Limb (tissue), 2 donors: ENCODE measurements around the gene RSPH10B2.
"Not testable (repeated sequence)": the region's sequence is repeated elsewhere in the genome, so short reads cannot be mapped to it uniquely, and the experiment has no call there.

Experiments used
- DNase-seq, 2 donors: peaks; one replicate each; pipeline ENCODE4 v3.0.0-alpha.2; 2016; ENCODE audit errors: extremely low spot score in 2 of 2

The RSPH10B2 gene

GRCh38 chr7:6753964-6754363 is at the start of gene RSPH10B2:
TSS of gene RSPH10B2 (plus strand) at chr7:6754103. CDS start at chr7:6757678, 3,575 bp downstream.
- not testable (repeated sequence) for DNase-seq

GRCh38 chr7:6705959-6706665 is 47.8 kb upstream of the RSPH10B2 start:
- peak in 1 of 2 donors; percentile 69 for DNase-seq

GRCh38 chr7:6706666-6707407 is 47.1 kb upstream of the RSPH10B2 start, which contains the start of gene ZNF12:
TSS of gene ZNF12 (minus strand) at chr7:6706947. CDS start at chr7:6705173, 1,774 bp downstream.
- DNase-seq = peak; percentile 95 to 97

GRCh38 chr7:6708304-6708703 is 45.6 kb upstream of the RSPH10B2 start:
- DNase-seq = no peak

GRCh38 chr7:6709808-6710207 is 44.1 kb upstream of the RSPH10B2 start:
- DNase-seq = no peak

- DNase-seq = no peak
These were observed 39.5 kb upstream of the RSPH10B2 start for GRCh38 chr7:6714360-6714759.

- DNase-seq = not testable (repeated sequence)
These were observed 38.0 kb upstream of the RSPH10B2 start for GRCh38 chr7:6715898-6716297.

- no peak for DNase-seq
These were observed 35.8 kb upstream of the RSPH10B2 start for GRCh38 chr7:6718124-6718523.

- DNase-seq = not testable (repeated sequence)
These were observed 29.6 kb upstream of the RSPH10B2 start for GRCh38 chr7:6724351-6724750.

- no peak for DNase-seq
These were observed 28.9 kb upstream of the RSPH10B2 start for GRCh38 chr7:6725003-6725402.

GRCh38 chr7:6726341-6726740 is 27.6 kb upstream of the RSPH10B2 start:
- not testable (repeated sequence) for DNase-seq

- DNase-seq = no peak
These were observed 26.2 kb upstream of the RSPH10B2 start for GRCh38 chr7:6727663-6728062.

- DNase-seq = not testable (repeated sequence)
These were observed 24.9 kb upstream of the RSPH10B2 start for GRCh38 chr7:6728893-6729491.

- peak; percentile 85 to 92 for DNase-seq
These were observed 24.2 kb upstream of the RSPH10B2 start for GRCh38 chr7:6729492-6730342.

- DNase-seq = no peak
These were observed 23.6 kb upstream of the RSPH10B2 start for GRCh38 chr7:6730343-6730633.

- DNase-seq = not testable (repeated sequence)
These were observed 15.5 kb upstream of the RSPH10B2 start for GRCh38 chr7:6738415-6738814.

- DNase-seq = not testable (repeated sequence)
These were observed 9.3 kb upstream of the RSPH10B2 start for GRCh38 chr7:6744410-6745100.

GRCh38 chr7:6749335-6749734 is 4.6 kb upstream of the RSPH10B2 start:
- DNase-seq = not testable (repeated sequence)

GRCh38 chr7:6750173-6750572 is 3.7 kb upstream of the RSPH10B2 start:
- DNase-seq = not testable (repeated sequence)

- not testable (repeated sequence) for DNase-seq
These were observed 7.3 kb downstream of the RSPH10B2 start for GRCh38 chr7:6761186-6761585.

- not testable (repeated sequence) for DNase-seq
These were observed 27.7 kb downstream of the RSPH10B2 start for GRCh38 chr7:6781581-6781980.
